ENCODE measurements around the gene ESX1. TPM values are rescaled to one million over a fixed set of nuclear protein-coding genes. Genes with fewer than 3 reads are reported as not detected.

The ESX1 gene
- polyA plus RNA-seq, 1 of the 3 experiments (the other 2 are of a cell fraction): not detected

- TF ChIP-seq USF1 (IDR thresholded peaks at IDR 0.05; ENCODE audit: borderline replicate concordance, low read depth) (no peak), IRF3 (IDR thresholded peaks at IDR 0.05; ENCODE audit: low read depth, low read length) (no peak), POLR2AphosphoS5 (IDR thresholded peaks at IDR 0.05; ENCODE audit: low read depth, low read length) (no peak), SMC3 (IDR thresholded peaks at IDR 0.05; ENCODE audit: low read depth, low read length) (no peak), GABPA (IDR thresholded peaks at IDR 0.05; ENCODE audit: low read depth) (no peak), NRF1 (IDR thresholded peaks at IDR 0.05; ENCODE audit: low read depth, low read length) (no peak), RAD21 (IDR thresholded peaks at IDR 0.05; ENCODE audit: low read length) (no peak), NFIC (IDR thresholded peaks at IDR 0.05; ENCODE audit: borderline replicate concordance) (no peak), MAX (IDR thresholded peaks at IDR 0.05; ENCODE audit: low read depth) (no peak), FOXM1 (IDR thresholded peaks at IDR 0.05; ENCODE audit: low read depth) (no peak), EZH2phosphoT487 (IDR thresholded peaks at IDR 0.05; ENCODE audit: borderline replicate concordance, low read depth) (no peak), TCF12 (IDR thresholded peaks at IDR 0.05) (no peak), USF2 (IDR thresholded peaks at IDR 0.05; ENCODE audit: borderline replicate concordance, low read depth, low read length) (no peak), ELF1 (IDR thresholded peaks at IDR 0.05) (no peak), CHD2 (IDR thresholded peaks at IDR 0.05; ENCODE audit: low read length, partially characterized antibody) (no peak)
- Histone ChIP-seq H3F3A (replicated peaks; ENCODE audit: insufficient read depth) (no peaks in the 10 kb centered on the region), H2AFZ (ENCODE audit: low read depth) (no peak overlapping the region), H4K20me1 (ENCODE audit: insufficient read depth) (no peaks in the 10 kb centered on the region), H3K9ac (no peak overlapping the region), H3K36me3 (replicated peaks in 1 of 2; ENCODE audit: control insufficient read depth in 1 of 2, insufficient read depth in 2 of 2, low read length in 1 of 2) (no peaks in the 10 kb centered on the region), H3K4me3 (ENCODE audit: low read depth in 2 of 2, low read length in 1 of 2) (no peak overlapping the region), H3K27me3 (ENCODE audit: insufficient read depth) (peaks cover 45% of the 10 kb centered on the region), H3K79me2 (ENCODE audit: insufficient read depth) (no peaks in the 10 kb centered on the region), H3K4me1 (ENCODE audit: control insufficient read depth in 1 of 2, insufficient read depth in 2 of 2, low read depth in 1 of 2, low read length in 1 of 2) (no peaks in the 10 kb centered on the region), H3K9me3 (no peaks in the 10 kb centered on the region), H3K4me2 (no peak overlapping the region), H3K9me2 (no peaks in the 10 kb centered on the region), H3K27ac (ENCODE audit: low read depth in 2 of 2, low read length in 1 of 2) (no peak overlapping the region)
- DNase-seq: no peak
- ChIA-PET CTCF (no interaction called here), POLR2A (no interaction called here)
- WGBS (ENCODE audit: low lambda C conversion rate): 50% methylated on average over 1 of the region's 1 CpG
These were observed 40.9 kb upstream of the ESX1 start for GRCh38 chrX:104295636-104296035.

GRCh38 chrX:104288961-104289360, 34.2 kb upstream of the ESX1 start:
- H3K9ac ChIP-seq: no peak overlapping the region
- no peaks in the 10 kb centered on the region for H3K36me3 ChIP-seq (replicated peaks in 1 of 2; ENCODE audit: control insufficient read depth in 1 of 2, insufficient read depth in 2 of 2, low read length in 1 of 2)
- no peaks in the 10 kb centered on the region for H3K4me1 ChIP-seq (ENCODE audit: control insufficient read depth in 1 of 2, insufficient read depth in 2 of 2, low read depth in 1 of 2, low read length in 1 of 2)
- peaks cover 51% of the 10 kb centered on the region; the same call in 1 of the 2 replicates for H3K27me3 ChIP-seq (ENCODE audit: insufficient read depth)
- no peak for TF ChIP-seq GATA2 (CRISPR knock-in tag; IDR thresholded peaks at IDR 0.05)
- no peak for TF ChIP-seq USF1 (IDR thresholded peaks at IDR 0.05; ENCODE audit: borderline replicate concordance, low read depth)
- TF ChIP-seq TCF12 (IDR thresholded peaks at IDR 0.05): no peak
- TF ChIP-seq PBX3 (IDR thresholded peaks at IDR 0.05): no peak
- TF ChIP-seq NRF1 (IDR thresholded peaks at IDR 0.05; ENCODE audit: low read depth, low read length): no peak
- TF ChIP-seq RFX5 (IDR thresholded peaks at IDR 0.05; ENCODE audit: low read length): no peak
- TF ChIP-seq EZH2phosphoT487 (IDR thresholded peaks at IDR 0.05; ENCODE audit: borderline replicate concordance, low read depth): no peak
- no peak for TF ChIP-seq CHD2 (IDR thresholded peaks at IDR 0.05; ENCODE audit: low read length, partially characterized antibody)
- TF ChIP-seq SIN3A (IDR thresholded peaks at IDR 0.05; ENCODE audit: borderline replicate concordance, low read depth, low read length): no peak
- TF ChIP-seq RXRA (IDR thresholded peaks at IDR 0.05; ENCODE audit: borderline replicate concordance, low read depth): no peak
- no peak for TF ChIP-seq MAX (IDR thresholded peaks at IDR 0.05; ENCODE audit: low read depth)
- 7% methylated on average over 4 of the region's 4 CpGs for WGBS (ENCODE audit: low lambda C conversion rate)
- H4K20me1 ChIP-seq (ENCODE audit: insufficient read depth): no peaks in the 10 kb centered on the region
- H3K9me2 ChIP-seq: no peaks in the 10 kb centered on the region
- H3K4me2 ChIP-seq: no peak overlapping the region
- no peak overlapping the region for H2AFZ ChIP-seq (ENCODE audit: low read depth)
- no peak overlapping the region for H3K4me3 ChIP-seq (ENCODE audit: low read depth in 2 of 2, low read length in 1 of 2)
- no peak overlapping the region for H3K27ac ChIP-seq (ENCODE audit: low read depth in 2 of 2, low read length in 1 of 2)
- POLR2A ChIA-PET: no interaction called here
- no peak for DNase-seq
- CTCF ChIA-PET: interaction anchor here (1.2 kb wide), 1 partner anchor 514 kb away, joined by 3 read pairs; no protein-coding TSS in a partner anchor
- no peaks in the 10 kb centered on the region for H3K79me2 ChIP-seq (ENCODE audit: insufficient read depth)
- no peaks in the 10 kb centered on the region for H3K9me3 ChIP-seq
- H3F3A ChIP-seq (replicated peaks; ENCODE audit: insufficient read depth): no peaks in the 10 kb centered on the region

Data from SK-N-SH (cell line).